Activated CD8-positive, alpha-beta memory T cell treated with anti-CD3 and anti-CD28 coated beads for 48 hours (primary cell): ENCODE results near the gene KRTAP10-2.
"Not testable (repeated sequence)": the region's sequence is repeated elsewhere in the genome, so short reads cannot be mapped to it uniquely, and the experiment has no call there.

Source experiments
- DNase-seq, 3 experiments: peaks; one replicate each; pipeline ENCODE4 v3.0.0-alpha.2; 2020; ENCODE audit warnings: low read depth in 2 of 3, low spot score in 2 of 3

KRTAP10-2 gene

DNA sequence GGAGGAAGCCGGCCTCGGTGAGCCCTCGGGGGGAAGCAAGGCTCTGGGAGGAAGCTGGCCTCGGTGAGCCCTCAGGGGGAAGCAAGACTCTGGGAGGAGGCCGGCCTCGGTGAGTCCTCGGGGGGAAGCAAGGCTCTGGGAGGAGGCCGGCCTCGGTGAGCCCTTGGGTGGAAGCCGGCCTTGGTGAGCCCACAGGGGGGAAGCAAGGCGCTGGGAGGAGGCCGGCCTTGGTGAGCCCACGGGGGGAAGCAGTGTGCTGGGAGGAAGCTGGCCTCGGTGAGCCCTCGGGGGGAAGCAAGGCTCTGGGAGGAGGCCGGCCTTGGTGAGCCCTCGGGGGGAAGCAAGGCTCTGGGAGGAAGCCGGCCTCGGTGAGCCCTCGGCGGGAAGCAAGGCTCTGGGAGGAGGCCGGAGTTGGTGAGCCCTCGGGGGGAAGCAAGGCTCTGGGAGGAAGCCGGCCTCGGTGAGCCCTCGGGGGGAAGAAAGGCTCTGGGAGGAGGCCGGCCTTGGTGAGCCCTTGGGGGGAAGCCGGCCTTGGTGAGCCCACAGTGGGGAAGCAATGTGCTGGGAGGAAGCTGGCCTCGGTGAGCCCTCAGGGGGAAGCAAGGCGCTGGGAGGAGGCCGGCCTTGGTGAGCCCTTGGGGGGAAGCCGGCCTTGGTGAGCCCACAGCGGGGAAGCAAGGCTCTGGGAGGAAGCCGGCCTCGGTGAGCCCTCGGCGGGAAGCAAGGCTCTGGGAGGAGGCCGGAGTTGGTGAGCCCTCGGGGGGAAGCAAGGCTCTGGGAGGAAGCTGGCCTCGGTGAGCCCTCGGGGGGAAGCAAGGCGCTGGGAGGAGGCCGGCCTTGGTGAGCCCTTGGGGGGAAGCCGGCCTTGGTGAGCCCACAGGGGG, 48.1 kb downstream of the KRTAP10-2 start:
- DNase-seq = not testable (repeated sequence)

DNA sequence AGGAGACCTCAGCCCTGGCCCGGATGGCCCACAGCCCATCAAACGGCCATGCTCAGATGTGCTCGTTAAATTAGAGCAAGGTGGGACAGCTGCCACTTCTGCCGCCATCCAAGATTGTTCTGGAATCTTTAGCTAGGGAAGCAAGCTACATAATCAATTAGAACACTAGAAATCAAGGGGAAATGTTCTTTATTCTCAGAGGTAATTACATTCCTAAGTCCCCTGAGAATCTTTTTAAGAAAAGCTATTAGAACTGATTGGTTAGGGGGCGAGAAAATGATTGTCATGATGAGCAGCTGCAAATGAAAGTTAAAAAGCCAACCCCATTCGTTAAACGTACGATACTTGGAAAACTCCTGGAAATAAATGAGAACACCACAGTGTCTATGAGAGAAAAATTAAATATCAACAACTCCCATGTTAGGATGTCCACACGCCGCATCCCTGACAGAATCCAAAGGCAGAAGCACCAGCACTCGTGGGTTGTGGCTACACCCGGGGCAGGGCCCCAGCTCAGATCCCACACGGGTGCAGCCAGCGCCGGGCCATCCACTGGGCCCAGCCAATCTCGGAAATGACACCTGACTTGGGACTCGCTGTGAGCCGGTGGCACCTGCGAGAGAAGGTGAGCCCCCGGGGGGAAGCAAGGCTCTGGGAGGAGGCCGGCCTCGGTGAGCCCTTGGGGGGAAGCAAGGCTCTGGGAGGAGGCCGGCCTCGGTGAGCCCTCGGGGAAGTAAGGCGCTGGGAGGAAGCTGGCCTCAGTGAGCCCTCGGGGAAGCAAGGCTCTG, 48.9 kb downstream of the KRTAP10-2 start:
- DNase-seq = no peak
